ENCODE measurements around the gene CFAP90.

DNA sequence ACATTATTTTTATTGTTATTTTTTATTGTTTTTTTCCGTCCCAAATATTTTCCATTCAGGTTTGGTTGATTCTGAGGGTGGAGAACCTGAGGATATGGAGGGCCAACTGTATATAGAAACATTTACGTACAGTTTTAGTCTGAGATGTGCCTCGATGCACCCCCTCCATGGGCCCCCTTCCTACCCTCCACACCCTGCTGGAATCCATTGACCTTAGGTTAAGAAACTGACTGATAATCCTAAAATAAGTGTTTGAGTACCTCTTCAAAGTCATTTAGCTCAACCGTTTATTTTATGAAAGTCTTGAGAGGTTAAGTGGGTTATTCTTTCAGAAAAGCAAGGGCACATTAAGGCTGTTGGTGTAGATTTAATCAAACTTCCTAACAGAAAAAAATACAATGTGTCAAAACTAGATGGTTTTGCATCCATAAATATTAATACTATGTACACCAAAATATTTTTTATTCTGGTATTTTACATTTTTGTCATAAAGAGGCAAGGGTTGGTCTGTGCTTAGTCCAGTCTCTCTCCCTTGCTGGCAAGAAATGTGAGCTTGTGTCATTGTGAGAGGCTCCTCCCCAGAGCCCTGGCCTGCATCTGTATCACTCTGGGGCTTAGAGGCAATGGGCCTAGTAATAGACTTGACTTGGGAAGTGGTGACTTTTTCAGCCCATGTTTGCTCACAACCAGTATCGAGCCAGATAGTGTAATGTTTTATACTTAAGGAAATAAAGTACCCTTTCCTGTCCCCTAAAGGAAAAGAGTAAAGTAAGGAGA is 33.7 kb upstream of the CFAP90 start:
- TF ChIP-seq TAF1 (IDR thresholded peaks at IDR 0.05; ENCODE audit: low read depth, low read length) (no peak), POLR2AphosphoS5 (IDR thresholded peaks at IDR 0.05; ENCODE audit: low read depth, low read length) (no peak), POLR2A (IDR thresholded peaks at IDR 0.05; ENCODE audit: low read depth, low read length) (no peak), SPI1 (IDR thresholded peaks at IDR 0.05; ENCODE audit: low read depth, low read length) (no peak), POU2F2 (IDR thresholded peaks at IDR 0.05; ENCODE audit: low read depth, low read length) (no peak)
